Stromal cell of bone marrow (primary cell): ENCODE data around the gene NME8.

Experiments
- DNase-seq: peaks from one replicate; pipeline ENCODE4 v3.0.0-alpha.2; 2012; ENCODE audit warnings: low read depth

The NME8 gene

DNA sequence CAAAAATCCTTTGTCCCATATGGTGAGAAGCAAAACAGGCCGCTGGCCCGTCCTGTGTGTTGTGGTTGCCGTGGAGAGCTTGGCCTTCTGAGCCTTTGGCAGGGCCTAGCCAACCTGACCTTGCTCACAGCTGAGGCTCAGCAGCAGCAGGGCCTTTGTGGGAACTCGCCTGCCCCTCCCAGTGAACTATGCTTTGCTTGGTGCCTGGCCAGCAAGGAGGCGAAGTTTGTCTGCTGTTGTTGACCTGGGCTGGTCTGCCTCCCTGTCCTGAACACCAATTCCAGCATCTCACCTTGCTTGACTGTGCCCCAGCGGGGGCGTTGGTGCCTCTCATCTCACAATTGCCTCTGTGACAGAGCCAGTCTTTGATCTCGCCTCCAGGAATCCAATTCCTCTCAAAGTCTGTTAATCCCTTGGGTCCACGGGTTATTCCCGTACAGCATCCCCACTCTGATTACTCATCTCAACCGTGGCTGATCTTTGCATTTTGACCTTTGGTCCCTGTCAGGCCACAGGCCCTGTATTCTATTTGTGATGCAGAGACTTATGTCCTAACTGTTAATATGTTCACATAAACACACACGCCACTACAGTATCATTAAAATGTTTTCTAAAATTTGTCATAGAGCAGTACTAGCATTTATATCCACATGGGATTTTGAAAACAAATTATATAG lies 94.7 kb downstream of the NME8 start:
- DNase-seq, result peak; percentile 75

DNA sequence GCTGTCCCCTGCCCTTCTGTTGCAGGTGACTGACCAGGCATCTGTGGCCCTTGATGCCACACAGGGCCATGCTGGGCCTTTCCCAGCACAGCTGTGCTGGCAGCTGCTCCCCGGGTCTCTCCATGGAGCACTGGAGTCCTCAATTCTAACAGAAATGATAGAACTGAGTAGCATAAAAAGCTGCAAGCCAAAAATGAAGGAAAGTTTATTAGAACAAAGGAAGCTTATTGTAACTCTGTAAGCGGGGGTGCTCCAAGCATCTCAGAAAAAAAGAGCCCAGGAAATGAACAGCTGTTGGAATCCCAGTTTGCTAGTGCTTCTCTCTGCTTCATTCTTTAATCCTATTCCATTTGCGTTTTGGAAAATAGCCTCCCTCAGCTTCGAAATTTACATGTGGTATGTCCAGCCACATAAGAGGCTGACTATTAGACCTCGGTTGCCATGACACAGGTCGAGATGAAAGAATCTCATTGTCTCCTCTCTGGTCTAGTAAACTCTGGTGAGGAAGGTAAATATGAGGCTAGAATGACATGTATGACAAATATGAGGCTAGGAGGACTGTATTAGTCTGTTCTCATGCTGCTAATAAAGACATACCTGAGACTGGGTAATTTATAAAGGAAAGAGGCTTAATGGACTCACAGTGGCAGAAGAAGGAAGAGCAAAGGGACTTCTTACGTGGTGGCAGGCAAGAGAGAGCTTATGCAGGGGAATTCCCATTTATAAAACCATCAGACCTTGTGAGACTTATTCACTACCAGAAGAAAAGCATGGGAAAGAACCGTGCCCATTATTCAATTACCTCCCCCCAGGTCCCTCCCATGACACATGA lies 95.7 kb downstream of the NME8 start:
- no peak for DNase-seq

DNA sequence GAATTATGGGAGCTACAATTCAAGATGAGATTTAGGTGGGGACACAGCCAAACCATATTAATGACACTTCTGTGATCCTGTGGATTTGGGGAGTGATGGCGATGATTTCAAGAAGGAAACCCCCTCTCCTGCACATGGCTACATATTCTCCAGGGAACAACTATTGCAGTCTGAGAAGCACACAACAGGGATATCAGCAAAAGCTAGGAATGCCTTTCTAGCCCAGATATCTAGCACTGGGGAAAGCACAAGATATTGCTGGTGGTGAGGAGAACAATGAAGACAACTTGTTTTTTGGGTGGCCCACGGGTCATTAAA lies 96.3 kb downstream of the NME8 start:
- no peak for DNase-seq

DNA sequence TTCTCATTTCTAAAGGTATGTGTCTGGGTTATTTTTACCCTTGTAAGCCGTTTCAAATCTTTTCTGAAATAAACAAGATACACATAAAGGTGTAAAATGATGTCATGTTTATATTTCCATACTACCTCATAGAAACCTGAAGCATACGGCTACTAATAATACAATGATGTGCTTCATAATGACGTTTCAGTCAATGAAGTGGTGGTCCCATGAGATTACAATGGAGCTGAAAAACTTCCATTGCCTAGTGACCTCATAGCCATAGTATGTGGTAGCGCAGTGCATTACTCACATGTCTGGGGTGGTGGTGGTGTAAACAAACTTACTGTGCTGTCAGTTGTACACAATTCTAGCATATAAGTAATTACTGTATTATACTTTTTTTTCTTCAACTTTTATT lies 96.9 kb downstream of the NME8 start:
- DNase-seq, result no peak

DNA sequence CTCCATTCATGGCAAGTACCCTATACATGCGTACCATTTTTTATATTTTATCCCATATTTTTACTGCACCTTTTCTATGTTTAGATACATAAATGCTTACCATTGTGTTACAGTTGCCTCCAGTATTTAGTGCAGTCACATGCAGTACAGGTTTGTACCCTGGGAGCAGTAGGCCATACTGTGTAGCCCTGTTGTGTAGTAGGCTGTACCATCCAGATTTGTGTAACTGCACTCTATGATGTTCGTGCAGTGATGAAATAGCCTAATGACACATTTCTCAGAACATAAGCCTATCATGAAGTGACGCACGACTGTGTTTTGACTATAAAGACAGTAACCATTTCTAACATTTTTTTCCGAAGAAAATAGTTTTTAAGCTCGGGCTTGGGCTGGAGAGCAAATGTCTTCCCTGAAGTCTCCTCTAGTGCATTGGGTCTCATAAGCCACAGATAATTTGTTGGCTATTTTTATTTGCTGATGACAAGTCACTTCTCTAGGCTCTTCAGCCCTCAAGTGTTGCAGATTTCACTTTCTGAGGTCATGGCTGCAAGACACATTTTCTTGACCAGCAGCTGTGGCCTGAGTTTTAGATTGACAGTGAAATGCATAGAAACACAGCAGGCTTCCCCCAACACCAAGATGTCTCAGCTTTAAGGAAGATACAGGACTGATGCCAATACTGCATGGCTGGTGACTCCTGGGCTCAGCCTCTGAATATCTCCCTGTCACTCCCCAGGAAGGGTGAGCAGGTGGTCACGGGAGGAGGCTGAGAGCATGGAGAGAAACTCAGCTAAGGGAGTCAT lies 98.9 kb downstream of the NME8 start:
- DNase-seq, result no peak

DNA sequence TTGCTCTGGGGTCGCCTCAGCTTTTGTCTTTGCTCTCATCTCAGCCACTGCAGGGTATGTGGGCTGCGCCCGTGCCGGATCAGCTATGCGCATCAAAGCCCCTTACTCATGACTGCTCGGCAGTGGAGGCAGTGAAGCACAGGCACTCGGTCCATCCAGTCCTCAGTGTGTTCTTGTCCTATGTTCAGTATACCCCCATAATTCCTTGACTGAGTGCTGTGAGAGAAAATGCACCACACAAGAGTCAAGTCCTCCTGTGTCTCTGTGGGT lies 99.5 kb downstream of the NME8 start:
- DNase-seq, result no peak
